ENCODE measurements around the gene SLC25A41.

SLC25A41 gene

GRCh38 chr19:6384381-6384780 is 49.2 kb downstream of the SLC25A41 start:
- no peak for TF ChIP-seq CTCF (IDR thresholded peaks at IDR 0.05; ENCODE audit: low read depth, low read length)
- H3K4me3 ChIP-seq (ENCODE audit: low read depth, low read length): no peak overlapping the region

- no peak for TF ChIP-seq CTCF (IDR thresholded peaks at IDR 0.05; ENCODE audit: low read depth, low read length)
- no peak overlapping the region for H3K4me3 ChIP-seq (ENCODE audit: low read depth, low read length)
Measured at GRCh38 chr19:6383188-6383587, 50.4 kb downstream of the SLC25A41 start.

GRCh38 chr19:6381030-6381750 is 52.4 kb downstream of the SLC25A41 start:
- no peak for TF ChIP-seq CTCF (IDR thresholded peaks at IDR 0.05; ENCODE audit: low read depth, low read length)
- H3K4me3 ChIP-seq (ENCODE audit: low read depth, low read length): no peak overlapping the region

GRCh38 chr19:6379744-6380143 is 53.8 kb downstream of the SLC25A41 start:
- TF ChIP-seq CTCF (IDR thresholded peaks at IDR 0.05; ENCODE audit: low read depth, low read length): no peak
- no peak overlapping the region for H3K4me3 ChIP-seq (ENCODE audit: low read depth, low read length)

- TF ChIP-seq CTCF (IDR thresholded peaks at IDR 0.05; ENCODE audit: low read depth, low read length): no peak
- no peak overlapping the region for H3K4me3 ChIP-seq (ENCODE audit: low read depth, low read length)
Measured at GRCh38 chr19:6378486-6378885, 55.1 kb downstream of the SLC25A41 start.

- TF ChIP-seq CTCF (IDR thresholded peaks at IDR 0.05; ENCODE audit: low read depth, low read length): no peak
- H3K4me3 ChIP-seq (ENCODE audit: low read depth, low read length): no peak overlapping the region
Measured at GRCh38 chr19:6378041-6378440, 55.5 kb downstream of the SLC25A41 start.

- H3K4me3 ChIP-seq (ENCODE audit: low read depth, low read length): no peak overlapping the region
- TF ChIP-seq CTCF (IDR thresholded peaks at IDR 0.05; ENCODE audit: low read depth, low read length): no peak
Measured at GRCh38 chr19:6376512-6377190, 56.9 kb downstream of the SLC25A41 start.
